Measurements from ENCODE around the gene NKPD1.
A peak's percentile ranks its signal among the peaks of the same experiment; 100 is the strongest.

The NKPD1 gene

GRCh38 chr19:45137179-45137761, 23.5 kb downstream of the NKPD1 start:
- DNase-seq, result no peak

- DNase-seq, result no peak
These were observed 24.1 kb downstream of the NKPD1 start for GRCh38 chr19:45136507-45137178.

GRCh38 chr19:45135176-45135885, 25.5 kb downstream of the NKPD1 start:
- no peak for DNase-seq

- DNase-seq, result no peak
These were observed 27.1 kb downstream of the NKPD1 start for GRCh38 chr19:45133661-45134060.

GRCh38 chr19:45130888-45131615, 29.7 kb downstream of the NKPD1 start:
- DNase-seq, result no peak

GRCh38 chr19:45130236-45130635, 30.5 kb downstream of the NKPD1 start:
- no peak for DNase-seq

- DNase-seq, result no peak
These were observed 32.0 kb downstream of the NKPD1 start for GRCh38 chr19:45128806-45129205.

GRCh38 chr19:45128146-45128545, 32.6 kb downstream of the NKPD1 start:
- DNase-seq, result no peak

GRCh38 chr19:45126654-45127053, 34.1 kb downstream of the NKPD1 start:
- no peak for DNase-seq

- peak; percentile 84 for DNase-seq
These were observed 34.7 kb downstream of the NKPD1 start for GRCh38 chr19:45125975-45126493.

- no peak for DNase-seq
These were observed 35.4 kb downstream of the NKPD1 start for GRCh38 chr19:45125360-45125759.

- DNase-seq, result no peak
These were observed 36.8 kb downstream of the NKPD1 start for GRCh38 chr19:45124021-45124420.

GRCh38 chr19:45123440-45123850, 37.3 kb downstream of the NKPD1 start:
- DNase-seq, result no peak

- DNase-seq, result no peak
These were observed 38.0 kb downstream of the NKPD1 start for GRCh38 chr19:45122832-45123231.

GRCh38 chr19:45121827-45122345, 38.9 kb downstream of the NKPD1 start:
- no peak for DNase-seq

GRCh38 chr19:45119582-45119981, 41.2 kb downstream of the NKPD1 start:
- no peak for DNase-seq

GRCh38 chr19:45118591-45119355, 42.0 kb downstream of the NKPD1 start:
- DNase-seq, result peak; percentile 25

- DNase-seq, result no peak
These were observed 42.7 kb downstream of the NKPD1 start for GRCh38 chr19:45118106-45118505.

- no peak for DNase-seq
These were observed 43.1 kb downstream of the NKPD1 start for GRCh38 chr19:45117671-45118070.

- peak; percentile 85 for DNase-seq
These were observed 43.6 kb downstream of the NKPD1 start for GRCh38 chr19:45117167-45117594.

- DNase-seq, result no peak
These were observed 44.8 kb downstream of the NKPD1 start for GRCh38 chr19:45115809-45116615.
